Astrocyte of the spinal cord (primary cell): ENCODE results near the gene CACNB4.
"Not testable (repeated sequence)": the region's sequence is repeated elsewhere in the genome, so short reads cannot be mapped to it uniquely, and the experiment has no call there.

Experiments used
- DNase-seq: peaks from one replicate; pipeline ENCODE4 v3.0.0; 2011; ENCODE audit warnings: low read depth, low spot score
- H3K4me3 ChIP-seq: 2 replicates; pipeline ENCODE4 v1.5.1; 2011; ENCODE audit warnings: low read depth, mild to moderate bottlenecking, low read length, moderate library complexity
- CTCF ChIP-seq: IDR thresholded peaks from 2 replicates; pipeline ENCODE4 v1.5.1; 2012; ENCODE audit warnings: low read depth, mild to moderate bottlenecking, low read length, inconsistent platforms
- in situ Hi-C: cut with HindIII; loops from 2 replicates; pipeline ENCODE4 v1.10.0; 2017; ENCODE audit warnings: low sequenced_read_pairs

The CACNB4 gene

DNA sequence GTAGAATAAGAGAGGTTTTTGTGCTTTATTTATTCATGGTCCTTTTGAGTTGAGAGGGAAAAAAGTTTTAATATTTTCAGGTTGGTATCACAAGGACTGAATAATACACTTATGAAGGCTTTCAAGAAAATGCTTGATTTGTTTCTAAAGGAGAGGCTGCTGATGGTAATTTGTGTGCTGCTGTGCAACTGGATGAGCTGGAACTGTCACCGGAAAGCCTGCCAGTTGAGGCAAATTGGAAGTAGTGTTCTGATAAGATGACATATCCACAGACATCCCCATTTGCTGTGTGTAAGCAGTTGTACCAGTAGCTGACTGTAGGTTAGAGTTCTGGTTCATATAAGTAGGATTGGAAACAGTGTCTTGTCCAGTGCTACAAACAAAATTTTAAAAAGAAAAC lies 21.6 kb upstream of the CACNB4 start:
- TF ChIP-seq CTCF, result no peak
- in situ Hi-C loops, result no loop called here

GRCh38 chr2:152115952-152116351 lies 17.1 kb upstream of the CACNB4 start:
- no peak overlapping the region for H3K4me3 ChIP-seq
- in situ Hi-C loops, result no loop called here
- TF ChIP-seq CTCF, result no peak
- no peak for DNase-seq

More for the DNA sequence above, 21.6 kb upstream of the CACNB4 start:
- no peak overlapping the region for H3K4me3 ChIP-seq
- no peak for DNase-seq

DNA sequence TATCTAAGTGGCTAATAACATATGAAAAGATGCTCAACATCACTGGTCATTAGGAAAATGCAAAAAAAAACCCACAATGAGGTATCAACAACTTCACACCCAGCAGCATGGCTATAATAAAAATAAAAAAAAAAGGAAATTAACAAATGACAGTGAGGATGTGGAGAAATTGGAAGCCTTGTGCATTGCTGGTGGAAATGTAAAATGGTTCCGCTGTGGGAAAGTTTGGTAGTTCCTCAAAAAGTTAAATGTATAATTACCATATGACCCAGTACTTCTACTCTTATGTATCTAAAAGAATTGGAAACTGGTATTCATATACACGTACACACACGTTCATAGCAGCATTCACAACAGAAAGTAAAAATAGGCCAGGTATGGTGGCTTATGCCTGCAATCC lies 15.5 kb upstream of the CACNB4 start:
- H3K4me3 ChIP-seq, result no peak overlapping the region
- DNase-seq, result no peak
- no peak for TF ChIP-seq CTCF
- in situ Hi-C loops, result no loop called here

DNA sequence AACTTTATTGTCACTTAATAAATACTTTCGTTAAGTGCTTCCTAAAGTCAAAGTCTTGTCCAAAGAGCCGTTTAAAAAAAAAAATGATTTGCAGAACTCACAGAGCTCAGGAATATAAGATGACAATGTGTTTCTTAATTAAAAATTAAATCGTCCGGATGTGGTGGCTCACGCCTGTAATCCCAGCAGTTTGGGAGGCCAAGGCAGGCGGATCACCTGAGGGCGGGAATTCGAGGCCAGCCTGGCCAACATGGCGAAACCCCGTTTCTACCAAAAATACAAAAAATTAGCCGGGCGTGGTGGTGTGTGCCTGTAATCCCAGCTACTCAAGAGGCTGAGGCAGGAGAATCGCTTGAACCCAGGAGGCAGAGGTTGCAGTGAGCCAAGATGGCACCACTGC lies 8.3 kb upstream of the CACNB4 start:
- in situ Hi-C loops, H3K4me3 ChIP-seq, DNase-seq: not testable (repeated sequence)

- no peak for DNase-seq
- TF ChIP-seq CTCF, result no peak
- in situ Hi-C loops, result no loop called here
- no peak overlapping the region for H3K4me3 ChIP-seq
Observed at GRCh38 chr2:152106464-152106863, 7.6 kb upstream of the CACNB4 start.

GRCh38 chr2:152103271-152103670 lies 4.4 kb upstream of the CACNB4 start:
- in situ Hi-C loops, result no loop called here
- H3K4me3 ChIP-seq, result no peak overlapping the region
- no peak for DNase-seq
- TF ChIP-seq CTCF, result no peak

GRCh38 chr2:152100961-152101360 lies 2.1 kb upstream of the CACNB4 start:
- H3K4me3 ChIP-seq, result no peak overlapping the region
- no peak for TF ChIP-seq CTCF
- DNase-seq, result no peak
- in situ Hi-C loops, result no loop called here
